Naive thymus-derived CD8-positive, alpha-beta T cell (primary cell): ENCODE measurements around the gene CRKL. TPM values are rescaled to one million over a fixed set of nuclear protein-coding genes. Genes with fewer than 3 reads are reported as not detected.

ENCODE experiments used
- ATAC-seq, 2 donors: fragments of 150-1000 bp; cut with Tn5 transposase in 1 of 2; sonication (Bioruptor Pico), chemical (Tn5 transposase) in 1 of 2; 1 replicate in 1 of 2; 2 replicates in 1 of 2; pipeline ENCODE4 v1.10.0; 2021; ENCODE audit warnings: mild to moderate bottlenecking in 2 of 2, moderate library complexity in 2 of 2
- POLR2A ChIA-PET: fragments of 350-600 bp; sonication (Branson Sonifier 250); formaldehyde crosslinking; loops from one replicate; lab custom pipeline; 2021; ENCODE audit warnings: antibody characterized with exemption; lab: Charles Lee
- DNase-seq, 10 donors: peaks; one replicate each; pipeline versions ENCODE4 v3.0.0 to v3.0.0-alpha.2; 2020 to 2022
- H3K27ac Mint-ChIP-seq, 10 donors: one replicate each; pipeline ENCODE4 v1.8.0; 2020 to 2022; ENCODE audit warnings: mild to moderate bottlenecking in 10 of 10, mixed read lengths in 10 of 10, moderate library complexity in 4 of 10, inconsistent platforms in 1 of 10
- H3K27me3 Mint-ChIP-seq, 5 donors: one replicate each; pipeline ENCODE4 v1.8.0; 2021 to 2022; ENCODE audit warnings: mixed read lengths in 5 of 5
- H3K36me3 Mint-ChIP-seq, 3 donors: one replicate each; pipeline ENCODE4 v1.8.0; 2020 to 2022; ENCODE audit warnings: mixed read lengths in 3 of 3, mild to moderate bottlenecking in 2 of 3, inconsistent platforms in 1 of 3
- H3K4me1 Mint-ChIP-seq, 4 donors: one replicate each; pipeline ENCODE4 v1.8.0; 2021 to 2022; ENCODE audit warnings: mixed read lengths in 4 of 4
- H3K4me3 Mint-ChIP-seq, 10 donors: one replicate each; pipeline ENCODE4 v1.8.0; 2020 to 2022; ENCODE audit warnings: mild to moderate bottlenecking in 10 of 10, mixed read lengths in 10 of 10, moderate library complexity in 6 of 10, inconsistent platforms in 1 of 10
- H3K9me3 Mint-ChIP-seq, 9 donors: one replicate each; pipeline ENCODE4 v1.8.0; 2020 to 2022; ENCODE audit warnings: mixed read lengths in 9 of 9, mild to moderate bottlenecking in 3 of 9, inconsistent platforms in 1 of 9, moderate library complexity in 1 of 9
- polyA plus RNA-seq, 3 donors: library from polyadenylated mRNA; unstranded; fragments of 300-500 nt; fragmentation: Illumina TruSeq; gene quantifications; one replicate each; pipeline ENCODE4 v1.2.3, GENCODE V29; 2021
- total RNA-seq, 8 experiments: library from RNA in 2 of 8; stranded (reverse) in 2 of 8; gene quantifications; one replicate each; pipeline ENCODE4 v1.2.3 and lab custom pipeline; 2021 to 2026

Gene CRKL
- total and polyA plus RNA-seq, 5 experiments from 2014 or later, result 39.0 to 79.0 (median 53.8) TPM

GRCh38 chr22:20960609-20961008 is 43.4 kb downstream of the CRKL start:
- H3K27ac Mint-ChIP-seq, result no peak overlapping the region
- H3K4me1 Mint-ChIP-seq, result peaks cover 11 to 31% (median 30%) of the 10 kb centered on the region in 4 donors
- H3K4me3 Mint-ChIP-seq, result no peak overlapping the region
- DNase-seq (no peak), ATAC-seq (no peak)
- H3K27me3 Mint-ChIP-seq, result peaks cover 14 to 42% (median 16%) of the 10 kb centered on the region in 5 donors
- POLR2A ChIA-PET, result no interaction called here
- peaks cover 0 to 2% (median 0%) of the 10 kb centered on the region in 3 donors for H3K36me3 Mint-ChIP-seq
- no peaks in the 10 kb centered on the region for H3K9me3 Mint-ChIP-seq

GRCh38 chr22:20962491-20962945 is 45.3 kb downstream of the CRKL start:
- Mint-ChIP-seq H3K4me1 (peaks cover 9 to 30% (median 22%) of the 10 kb centered on the region in 4 donors), H3K36me3 (no peaks in the 10 kb centered on the region), H3K4me3 (no peak overlapping the region), H3K27ac (no peak overlapping the region), H3K27me3 (peaks cover 11 to 35% (median 16%) of the 10 kb centered on the region in 5 donors), H3K9me3 (no peaks in the 10 kb centered on the region)
- DNase-seq, result peak in 1 of 10 donors; percentile 32
- POLR2A ChIA-PET, result no interaction called here
- no peak for ATAC-seq

- peak overlapping the region in 3 of 10 donors; percentile 8 to 74 (median 69) for H3K27ac Mint-ChIP-seq
- no peaks in the 10 kb centered on the region for H3K36me3 Mint-ChIP-seq
- H3K4me1 Mint-ChIP-seq, result peaks cover 7 to 27% (median 14%) of the 10 kb centered on the region in 4 donors
- POLR2A ChIA-PET, result no interaction called here
- H3K27me3 Mint-ChIP-seq, result peaks cover 8 to 26% (median 10%) of the 10 kb centered on the region in 5 donors
- ATAC-seq, result no peak
- no peaks in the 10 kb centered on the region for H3K9me3 Mint-ChIP-seq
- peak in 1 of 10 donors; percentile 27 for DNase-seq
- H3K4me3 Mint-ChIP-seq, result peak overlapping the region in 9 of 10 donors; percentile 6 to 87 (median 32)
Measured at GRCh38 chr22:20963201-20964052, 46.2 kb downstream of the CRKL start.

- peaks cover 7 to 32% (median 14%) of the 10 kb centered on the region in 4 donors for H3K4me1 Mint-ChIP-seq
- no peaks in the 10 kb centered on the region for H3K9me3 Mint-ChIP-seq
- ATAC-seq (peak; percentile 34 to 46), DNase-seq (no peak)
- POLR2A ChIA-PET, result interaction anchor here (1.4 kb wide), 1 partner anchor 18 kb away, joined by 4 read pairs; the partner anchor contains the start of gene LZTR1
- peak overlapping the region; percentile 73 to 88 (median 82) for H3K4me3 Mint-ChIP-seq
- H3K36me3 Mint-ChIP-seq, result no peaks in the 10 kb centered on the region
- H3K27me3 Mint-ChIP-seq, result peaks cover 8 to 23% (median 10%) of the 10 kb centered on the region in 5 donors
- H3K27ac Mint-ChIP-seq, result peak overlapping the region in 1 of 10 donors; percentile 74
Measured at GRCh38 chr22:20964090-20964798, 47.0 kb downstream of the CRKL start.

GRCh38 chr22:20964799-20965103 is 47.5 kb downstream of the CRKL start:
- Mint-ChIP-seq H3K27ac (peak overlapping the region in 1 of 10 donors; percentile 70), H3K9me3 (no peaks in the 10 kb centered on the region), H3K4me1 (peaks cover 7 to 32% (median 14%) of the 10 kb centered on the region in 4 donors), H3K4me3 (peak overlapping the region; percentile 73 to 88 (median 82)), H3K27me3 (peaks cover 8 to 23% (median 10%) of the 10 kb centered on the region in 5 donors), H3K36me3 (no peaks in the 10 kb centered on the region)
- ATAC-seq, result no peak
- POLR2A ChIA-PET, result interaction anchor here (1.4 kb wide), 1 partner anchor 18 kb away, joined by 4 read pairs; the partner anchor contains the start of gene LZTR1
- DNase-seq, result no peak

- peaks cover 5 to 18% (median 7%) of the 10 kb centered on the region in 5 donors for H3K27me3 Mint-ChIP-seq
- DNase-seq (peak in 2 of 10 donors; percentile 23 to 39), ATAC-seq (peak; percentile 58 to 68)
- no peaks in the 10 kb centered on the region for H3K36me3 Mint-ChIP-seq
- H3K9me3 Mint-ChIP-seq, result no peaks in the 10 kb centered on the region
- H3K4me1 Mint-ChIP-seq, result peaks cover 6 to 32% (median 14%) of the 10 kb centered on the region in 4 donors
- peak overlapping the region in 9 of 10 donors; percentile 15 to 80 (median 59) for H3K4me3 Mint-ChIP-seq
- H3K27ac Mint-ChIP-seq, result peak overlapping the region in 1 of 10 donors; percentile 59
- POLR2A ChIA-PET, result interaction anchor here (1.4 kb wide), 1 partner anchor 17 kb away, joined by 4 read pairs; the partner anchor contains the start of gene LZTR1
Measured at GRCh38 chr22:20965104-20965887, 48.1 kb downstream of the CRKL start.

GRCh38 chr22:20965888-20966855 is 49.0 kb downstream of the CRKL start:
- Mint-ChIP-seq H3K4me3 (peak overlapping the region in 8 of 10 donors; percentile 26 to 80 (median 60)), H3K36me3 (no peaks in the 10 kb centered on the region), H3K27me3 (peaks cover 0 to 12% (median 2%) of the 10 kb centered on the region in 5 donors), H3K4me1 (peaks cover 4 to 32% (median 13%) of the 10 kb centered on the region in 4 donors), H3K9me3 (no peaks in the 10 kb centered on the region), H3K27ac (peak overlapping the region in 1 of 10 donors; percentile 48)
- POLR2A ChIA-PET, result no interaction called here
- ATAC-seq, result no peak
- no peak for DNase-seq

- Mint-ChIP-seq H3K4me3 (peak within 1 kb of the TSS in 2 of 10 donors; percentile 29 to 80), H3K27ac (peak within 1 kb of the TSS in 2 of 10 donors; percentile 25 to 48), H3K9me3 (no peaks in the 10 kb centered on the region), H3K36me3 (no peaks in the 10 kb centered on the region), H3K27me3 (peaks cover 0 to 9% (median 0%) of the 10 kb centered on the region in 5 donors), H3K4me1 (peaks cover 4 to 31% (median 11%) of the 10 kb centered on the region in 4 donors)
- POLR2A ChIA-PET, result interaction anchor here (0.7 kb wide), 1 partner anchor 138 kb away, joined by 3 read pairs; no protein-coding TSS in a partner anchor
- ATAC-seq (no peak), DNase-seq (no peak)
Measured at GRCh38 chr22:20966883-20967696, 49.9 kb downstream of the CRKL start, which contains the start of gene AIFM3. AIFM3 (plus strand) TSS chr22:20967255; CDS start chr22:20967945, 690 bp downstream.

GRCh38 chr22:20967697-20968211 is 50.5 kb downstream of the CRKL start:
- DNase-seq (no peak), ATAC-seq (no peak)
- H3K4me3 Mint-ChIP-seq, result no peak overlapping the region
- peak overlapping the region in 1 of 10 donors; percentile 25 for H3K27ac Mint-ChIP-seq
- no peaks in the 10 kb centered on the region for H3K36me3 Mint-ChIP-seq
- POLR2A ChIA-PET, result interaction anchor here (0.7 kb wide), 1 partner anchor 138 kb away, joined by 3 read pairs; no protein-coding TSS in a partner anchor
- H3K27me3 Mint-ChIP-seq, result peaks cover 0 to 9% (median 0%) of the 10 kb centered on the region in 5 donors
- H3K4me1 Mint-ChIP-seq, result peaks cover 4 to 37% (median 11%) of the 10 kb centered on the region in 4 donors
- no peaks in the 10 kb centered on the region for H3K9me3 Mint-ChIP-seq
